Measurements from ENCODE around the gene VPS35. TPM values are rescaled to one million over a fixed set of nuclear protein-coding genes. Genes with fewer than 3 reads are reported as not detected.
"Not testable (repeated sequence)": the region's sequence is repeated elsewhere in the genome, so short reads cannot be mapped to it uniquely, and the experiment has no call there.

Gene VPS35
- total RNA-seq, 2 donors from 2014 or later = 74.2 to 105 TPM

DNA sequence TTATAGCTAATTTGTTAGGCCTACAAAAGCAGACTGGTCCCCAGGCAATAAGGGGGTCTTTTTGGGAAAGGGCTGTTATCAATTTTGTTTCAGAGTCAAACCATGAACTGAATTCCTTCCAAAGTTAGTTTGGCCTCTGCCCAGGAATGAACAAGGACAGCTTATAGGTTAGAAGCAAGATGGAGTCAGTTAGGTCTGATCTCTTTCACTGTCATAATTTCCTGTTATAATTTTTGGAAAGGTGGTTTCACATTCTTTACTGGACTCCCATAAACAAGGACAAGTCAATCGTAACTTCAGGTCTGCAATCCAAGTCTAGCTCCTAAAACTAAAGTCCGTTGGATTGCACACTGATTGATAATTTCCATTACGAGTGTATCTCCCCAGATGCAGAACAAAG lies 37.7 kb downstream of the VPS35 start:
- H3K9me3 Mint-ChIP-seq = no peaks in the 10 kb centered on the region
- peaks cover 9% of the 10 kb centered on the region for H3K36me3 Mint-ChIP-seq (ENCODE audit: low read depth)
- H3K27ac Mint-ChIP-seq = no peak overlapping the region
- no peak overlapping the region for H3K4me3 Mint-ChIP-seq
- H3K27me3 Mint-ChIP-seq = no peaks in the 10 kb centered on the region
- ATAC-seq (replicated peaks) = no peak
- H3K4me1 Mint-ChIP-seq = no peaks in the 10 kb centered on the region

DNA sequence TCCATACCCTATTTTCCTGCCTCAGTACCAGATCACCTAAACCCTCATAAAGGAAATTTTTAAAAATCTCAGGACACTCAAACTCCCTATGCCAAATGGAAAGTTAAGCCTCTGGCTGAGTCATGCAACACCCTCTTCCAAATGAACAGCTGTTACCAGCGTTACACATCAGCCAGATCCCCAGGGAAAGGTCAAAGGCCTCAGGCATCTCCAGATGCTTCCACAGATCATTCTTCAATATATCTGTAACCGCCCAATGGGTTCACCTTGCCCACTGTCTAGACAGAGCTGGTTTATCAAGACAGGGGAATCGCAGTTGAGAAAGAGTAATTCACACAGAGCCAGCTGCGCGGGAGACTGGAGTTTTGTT lies 38.7 kb downstream of the VPS35 start:
- ATAC-seq (replicated peaks) = no peak
- Mint-ChIP-seq H3K4me3 (no peak overlapping the region), H3K9me3 (no peaks in the 10 kb centered on the region), H3K27ac (no peak overlapping the region), H3K4me1 (no peaks in the 10 kb centered on the region), H3K36me3 (ENCODE audit: low read depth) (no peaks in the 10 kb centered on the region), H3K27me3 (no peaks in the 10 kb centered on the region)

DNA sequence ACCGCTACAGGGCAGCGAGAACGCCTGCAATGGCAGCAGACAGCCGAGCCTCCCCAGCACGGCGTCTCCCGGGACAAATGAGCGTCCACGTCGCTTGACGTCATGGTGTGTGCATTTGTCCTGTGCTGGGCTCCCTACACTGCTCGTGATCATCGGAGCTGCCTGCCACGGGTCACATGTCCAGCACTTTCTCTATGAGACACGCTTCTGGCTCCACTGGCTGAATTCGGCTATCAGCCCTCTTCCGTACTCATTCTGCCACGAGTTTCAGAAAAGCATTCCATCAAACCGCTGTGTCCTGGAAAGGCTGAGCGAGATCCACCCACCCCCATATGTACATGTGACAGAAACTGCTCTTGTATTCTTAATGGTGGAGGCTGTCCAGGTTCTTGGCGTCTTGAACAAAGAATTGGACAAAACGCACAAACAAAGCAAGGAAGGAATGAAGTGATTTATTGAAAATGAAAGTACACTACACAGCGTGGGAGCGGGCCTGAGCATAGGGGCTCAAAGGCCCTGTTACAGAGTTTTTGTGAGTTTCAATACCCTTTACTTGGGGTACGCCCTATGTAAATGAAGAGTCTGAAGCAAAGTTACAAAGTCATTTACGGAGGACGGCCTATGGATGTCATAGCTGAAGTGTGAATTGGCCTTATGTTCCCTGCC lies 39.3 kb downstream of the VPS35 start:
- no peak for ATAC-seq (replicated peaks)

DNA sequence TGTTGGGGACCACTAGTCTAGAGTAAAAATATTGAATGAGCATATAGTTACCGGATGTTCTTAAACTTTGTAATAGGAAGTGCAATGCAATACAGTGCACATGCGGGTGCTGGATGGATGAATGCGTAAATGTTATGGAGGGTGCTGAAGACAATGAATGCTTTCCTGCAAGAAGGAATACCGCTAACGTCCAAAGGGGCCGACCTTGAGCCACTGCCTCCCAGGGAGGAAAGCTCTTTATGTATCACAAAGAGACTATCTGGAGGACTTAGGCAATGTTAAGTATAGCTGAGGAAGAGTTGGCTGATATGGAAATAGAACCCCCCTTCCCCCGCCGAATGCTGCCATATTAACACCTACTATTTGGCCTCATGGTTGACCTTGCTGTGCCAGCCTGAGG lies 40.3 kb downstream of the VPS35 start:
- H3K27ac Mint-ChIP-seq = no peak overlapping the region
- H3K9me3 Mint-ChIP-seq = peaks cover 5% of the 10 kb centered on the region
- ATAC-seq (replicated peaks) = no peak
- no peaks in the 10 kb centered on the region for H3K36me3 Mint-ChIP-seq (ENCODE audit: low read depth)
- no peaks in the 10 kb centered on the region for H3K4me1 Mint-ChIP-seq
- H3K4me3 Mint-ChIP-seq = no peak overlapping the region
- no peaks in the 10 kb centered on the region for H3K27me3 Mint-ChIP-seq

More for the DNA sequence above, 39.3 kb downstream of the VPS35 start:
- no peaks in the 10 kb centered on the region for H3K27me3 Mint-ChIP-seq
- no peak overlapping the region for H3K27ac Mint-ChIP-seq
- no peak overlapping the region for H3K4me3 Mint-ChIP-seq
- no peaks in the 10 kb centered on the region for H3K9me3 Mint-ChIP-seq
- no peaks in the 10 kb centered on the region for H3K4me1 Mint-ChIP-seq
- no peaks in the 10 kb centered on the region for H3K36me3 Mint-ChIP-seq (ENCODE audit: low read depth)

DNA sequence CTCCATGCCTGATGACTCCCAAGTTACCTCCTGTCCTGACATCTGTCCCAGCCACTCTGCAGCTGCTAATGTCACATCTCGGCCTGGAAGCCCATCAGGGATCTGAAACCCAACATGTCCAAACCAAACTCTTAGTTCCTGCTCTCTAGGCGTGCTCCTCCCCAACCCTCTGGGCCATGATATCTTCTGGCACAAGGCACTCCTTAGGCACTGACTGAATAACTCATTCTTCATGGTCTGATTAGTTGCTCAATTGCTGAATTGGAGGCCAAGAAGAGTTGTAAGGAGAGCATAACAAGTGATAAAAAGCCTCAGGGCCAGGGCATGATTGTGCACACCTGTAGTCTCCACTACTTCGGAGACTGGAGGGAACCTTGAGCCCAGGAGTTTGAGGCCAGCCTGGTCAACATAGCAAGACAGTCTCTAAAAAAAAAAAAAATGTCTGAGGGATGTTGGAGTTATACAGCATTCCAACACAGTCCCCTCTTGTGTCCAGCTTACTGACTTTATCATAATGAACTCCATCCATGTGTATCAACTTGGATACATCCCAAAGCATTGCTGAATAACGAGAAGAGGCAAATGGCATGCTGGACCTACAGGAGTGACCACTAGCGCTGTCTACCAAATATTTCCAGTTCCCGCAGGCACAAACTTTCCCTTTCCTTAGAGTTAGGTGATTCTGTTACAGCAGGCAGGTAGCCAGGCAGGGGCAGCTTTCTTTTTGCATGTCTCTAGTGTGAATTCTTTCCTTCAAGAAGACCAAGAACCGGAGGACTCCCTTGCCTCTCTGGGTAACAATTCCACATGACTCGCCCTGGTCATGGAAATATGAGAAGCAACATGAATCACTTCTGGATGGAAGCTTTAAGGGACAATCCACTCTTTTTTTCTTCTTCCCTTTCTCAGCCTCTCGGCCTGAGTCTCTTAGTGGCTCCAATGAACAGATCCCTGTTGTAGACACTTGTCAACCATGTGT lies 49.7 kb downstream of the VPS35 start:
- no peak overlapping the region for H3K4me3 Mint-ChIP-seq

DNA sequence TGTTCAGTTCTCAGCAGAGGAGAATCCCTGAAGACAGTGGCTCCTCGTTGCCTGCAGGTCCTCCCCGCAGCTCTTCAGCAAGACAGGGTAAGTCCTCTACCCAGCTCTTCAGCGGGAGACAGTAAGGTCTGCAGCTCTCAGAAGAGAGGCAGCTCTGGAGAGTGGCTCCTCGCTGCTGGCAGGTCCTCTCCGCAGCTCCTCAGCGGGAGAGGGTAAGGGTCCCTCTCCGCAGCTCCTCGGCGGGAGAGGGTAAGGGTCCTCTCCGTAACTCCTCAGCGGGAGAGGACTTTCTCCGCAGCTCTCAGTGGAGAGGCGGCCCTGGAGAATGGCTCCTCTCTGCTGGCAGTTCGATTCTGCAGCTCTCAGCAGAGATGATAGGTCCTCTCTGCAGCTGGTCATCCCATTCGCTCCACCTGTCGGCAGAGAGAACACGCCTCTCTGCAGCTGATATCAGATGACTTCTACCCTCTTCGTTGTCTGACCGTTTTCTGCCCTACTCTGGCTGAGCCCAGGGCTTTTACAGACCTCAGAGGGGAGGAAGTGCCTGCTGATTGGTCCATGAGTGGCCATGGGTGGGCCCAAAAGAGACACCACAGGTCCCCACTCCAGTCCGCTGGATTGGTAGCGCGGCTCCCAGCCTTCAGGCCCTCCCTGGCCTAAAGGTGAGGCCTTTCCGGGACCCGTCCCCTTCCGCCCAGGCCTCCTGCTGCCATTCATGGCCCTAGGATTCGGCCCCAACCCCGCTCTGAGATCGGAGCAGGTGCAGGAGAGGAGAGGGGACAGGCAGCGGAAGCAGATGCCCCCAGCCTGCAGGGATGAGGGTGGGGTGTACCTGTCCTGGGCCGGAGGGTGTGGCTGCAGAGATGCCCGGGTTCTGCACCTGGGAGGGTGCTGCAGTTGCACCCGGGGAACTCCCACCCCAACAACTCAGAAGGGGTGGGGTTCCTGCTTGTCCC lies 55.9 kb downstream of the VPS35 start:
- Mint-ChIP-seq H3K4me1 (no peaks in the 10 kb centered on the region), H3K27ac (no peak overlapping the region), H3K9me3 (no peaks in the 10 kb centered on the region), H3K36me3 (ENCODE audit: low read depth) (no peaks in the 10 kb centered on the region), H3K27me3 (no peaks in the 10 kb centered on the region), H3K4me3 (no peak overlapping the region)
- no peak for ATAC-seq (replicated peaks)

More for the DNA sequence above, 49.7 kb downstream of the VPS35 start:
- Mint-ChIP-seq H3K4me1 (no peaks in the 10 kb centered on the region), H3K36me3 (ENCODE audit: low read depth) (peaks cover 5% of the 10 kb centered on the region), H3K27ac (no peak overlapping the region), H3K27me3 (no peaks in the 10 kb centered on the region), H3K9me3 (peaks cover 7% of the 10 kb centered on the region)
- ATAC-seq (replicated peaks) = no peak

DNA sequence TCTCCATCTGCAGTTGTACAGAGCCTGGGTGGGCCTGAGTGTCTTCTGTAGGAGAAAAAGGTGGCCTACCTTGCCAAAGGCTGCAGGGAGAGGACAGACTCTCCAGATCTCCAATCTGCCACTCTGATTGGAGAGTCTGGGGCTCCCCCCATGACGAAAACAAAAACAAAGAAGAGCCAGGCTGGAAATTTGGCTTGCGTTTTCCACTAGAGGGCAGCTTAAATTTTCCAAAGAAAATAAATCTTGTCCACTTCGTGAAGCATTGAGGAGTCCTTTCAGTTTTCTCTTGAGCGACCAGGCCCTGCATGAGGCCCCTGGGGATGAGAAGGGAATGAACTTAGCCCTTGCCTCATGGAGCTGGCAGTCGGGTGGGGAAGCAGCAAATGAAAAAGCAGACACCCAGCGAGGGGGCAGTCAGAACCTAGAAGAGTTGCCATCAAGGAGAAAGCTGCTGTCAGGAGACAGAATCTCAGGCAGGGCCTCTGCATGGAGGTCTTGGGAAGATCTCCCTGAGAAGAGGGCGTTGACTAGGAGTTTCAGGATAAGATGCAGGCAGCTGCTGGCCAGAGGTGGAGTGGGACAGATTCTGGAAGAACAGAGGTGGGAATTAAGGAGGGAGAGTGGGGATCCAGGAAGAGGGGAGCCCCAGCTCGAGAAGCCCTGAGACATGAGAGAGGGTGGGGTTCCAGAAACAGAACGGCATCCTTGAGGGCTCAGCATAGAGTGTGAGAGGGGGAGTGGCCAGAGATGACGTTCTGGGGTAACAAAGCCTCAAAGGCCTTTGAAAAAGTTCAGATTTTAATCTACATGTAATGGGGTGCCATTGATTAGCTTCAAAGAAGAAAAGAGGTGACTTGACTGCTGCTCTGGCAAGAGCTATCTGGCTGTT lies 59.4 kb downstream of the VPS35 start:
- ATAC-seq (replicated peaks) = no peak
- no peaks in the 10 kb centered on the region for H3K4me1 Mint-ChIP-seq
- H3K4me3 Mint-ChIP-seq = no peak overlapping the region
- no peaks in the 10 kb centered on the region for H3K27me3 Mint-ChIP-seq
- no peak overlapping the region for H3K27ac Mint-ChIP-seq
- no peaks in the 10 kb centered on the region for H3K9me3 Mint-ChIP-seq
- no peaks in the 10 kb centered on the region for H3K36me3 Mint-ChIP-seq (ENCODE audit: low read depth)

DNA sequence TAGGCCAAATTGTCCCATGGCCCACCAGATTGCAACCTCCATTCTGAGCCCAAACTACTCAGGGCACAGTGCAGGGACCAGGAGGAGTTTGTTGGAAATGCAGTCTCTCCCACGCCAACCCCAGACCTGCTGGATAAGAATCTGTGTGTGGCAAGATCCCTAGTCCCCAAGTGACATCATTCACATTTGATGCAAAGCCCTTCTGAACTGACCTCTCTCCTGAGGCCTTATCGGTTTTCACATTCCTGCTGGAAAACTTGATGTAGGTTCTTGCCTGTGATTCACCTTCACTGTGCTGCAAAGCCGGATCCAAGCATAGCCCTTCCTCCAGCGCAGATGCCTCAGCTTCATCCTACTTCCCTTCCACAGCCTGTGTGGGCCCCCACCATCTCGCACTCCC lies 61.2 kb downstream of the VPS35 start:
- no peaks in the 10 kb centered on the region for H3K36me3 Mint-ChIP-seq (ENCODE audit: low read depth)
- H3K27me3 Mint-ChIP-seq = no peaks in the 10 kb centered on the region
- no peak overlapping the region for H3K4me3 Mint-ChIP-seq
- H3K27ac Mint-ChIP-seq = no peak overlapping the region
- H3K9me3 Mint-ChIP-seq = no peaks in the 10 kb centered on the region
- H3K4me1 Mint-ChIP-seq = no peaks in the 10 kb centered on the region
- ATAC-seq (replicated peaks) = no peak

DNA sequence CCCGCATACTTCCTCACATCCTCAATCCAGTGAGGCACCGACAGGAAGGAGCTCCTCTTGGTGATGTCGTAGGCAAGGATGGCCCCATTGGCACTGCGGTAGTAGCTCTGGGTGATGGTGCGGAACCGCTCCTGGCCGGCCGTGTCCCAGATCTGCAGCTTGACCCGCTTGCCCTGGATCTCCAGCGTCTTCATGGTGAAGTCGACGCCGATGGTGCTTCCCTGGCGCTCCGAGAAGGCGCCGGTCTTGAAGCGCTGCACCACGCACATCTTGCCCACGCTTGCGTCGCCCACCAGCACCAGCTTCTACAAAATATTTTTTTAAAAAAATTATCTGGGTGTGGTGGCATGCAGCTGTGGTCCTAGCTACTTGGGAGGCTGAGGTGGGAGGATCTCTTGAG lies 62.3 kb downstream of the VPS35 start:
- ATAC-seq (replicated peaks); H3K4me1 Mint-ChIP-seq; H3K4me3 Mint-ChIP-seq; H3K9me3 Mint-ChIP-seq; H3K36me3 Mint-ChIP-seq (ENCODE audit: low read depth); H3K27ac Mint-ChIP-seq; H3K27me3 Mint-ChIP-seq: not testable (repeated sequence)

DNA sequence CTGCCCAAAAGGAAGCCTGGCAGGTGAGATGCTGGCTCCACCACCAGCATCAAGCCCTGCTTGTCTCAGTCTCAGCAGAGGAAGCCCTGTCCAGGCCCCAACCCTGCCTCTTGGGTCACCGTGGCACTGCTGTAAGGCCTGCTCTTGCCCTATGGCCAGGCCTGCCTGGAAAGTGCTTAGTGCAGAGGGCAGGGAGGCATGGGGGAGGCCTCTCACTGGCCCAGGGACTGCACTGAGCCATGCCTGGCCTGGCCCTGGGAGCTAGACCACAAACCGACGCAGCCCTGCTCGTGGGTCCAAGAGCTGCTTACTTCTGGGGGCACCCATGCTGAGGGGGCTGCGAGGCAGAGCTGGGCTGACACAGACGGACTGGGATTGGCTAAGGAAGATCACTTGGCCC lies 64.1 kb downstream of the VPS35 start:
- not testable (repeated sequence) for H3K4me3 Mint-ChIP-seq; H3K27me3 Mint-ChIP-seq; H3K27ac Mint-ChIP-seq; ATAC-seq (replicated peaks); H3K36me3 Mint-ChIP-seq (ENCODE audit: low read depth); H3K9me3 Mint-ChIP-seq
- peaks cover 12% of the 10 kb centered on the region for H3K4me1 Mint-ChIP-seq

DNA sequence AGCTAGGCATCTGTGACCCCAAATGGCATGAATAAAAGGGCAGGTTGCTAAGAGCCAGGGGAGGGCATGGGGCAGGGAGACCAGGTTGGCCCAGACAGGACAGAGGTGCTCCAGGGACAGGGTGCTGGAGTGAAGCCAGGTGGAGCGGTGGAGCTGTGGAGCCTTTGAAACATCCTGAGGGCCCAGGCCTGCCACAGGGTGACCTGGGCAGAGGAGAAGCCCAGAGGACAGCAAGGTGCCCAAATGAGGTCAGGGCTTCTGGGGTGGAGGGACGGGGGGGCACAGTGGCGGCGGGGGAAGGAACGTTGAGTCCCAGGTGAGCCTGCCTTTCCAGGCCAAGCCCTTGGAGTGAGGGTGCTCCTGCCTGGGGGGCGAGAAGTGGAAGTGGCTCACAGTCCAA lies 65.3 kb downstream of the VPS35 start:
- H3K4me3 Mint-ChIP-seq; H3K36me3 Mint-ChIP-seq (ENCODE audit: low read depth); H3K27ac Mint-ChIP-seq; H3K9me3 Mint-ChIP-seq; H3K27me3 Mint-ChIP-seq; ATAC-seq (replicated peaks): not testable (repeated sequence)
- H3K4me1 Mint-ChIP-seq = peaks cover 12% of the 10 kb centered on the region

DNA sequence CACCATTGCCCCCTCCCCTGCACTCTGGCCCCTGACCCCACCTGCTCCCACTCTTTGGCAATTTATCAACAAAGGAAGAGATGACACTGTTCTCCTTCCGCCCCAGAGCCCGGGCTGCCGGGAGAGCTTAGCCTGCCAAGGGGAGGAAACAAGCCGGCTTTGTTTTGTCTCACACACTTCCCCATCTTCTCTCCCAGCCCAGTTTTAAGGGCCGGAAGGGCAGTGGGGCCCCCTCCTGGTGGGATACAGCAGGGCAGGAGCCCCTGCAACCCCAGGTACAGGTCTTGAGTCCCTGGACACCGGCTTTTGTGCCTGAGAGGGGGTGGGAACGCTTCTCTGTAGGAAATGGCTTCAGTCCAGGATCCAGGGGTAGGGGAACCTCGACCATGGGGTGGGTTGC lies 65.7 kb downstream of the VPS35 start:
- peaks cover 12% of the 10 kb centered on the region for H3K4me1 Mint-ChIP-seq
- not testable (repeated sequence) for H3K9me3 Mint-ChIP-seq; ATAC-seq (replicated peaks); H3K27ac Mint-ChIP-seq; H3K27me3 Mint-ChIP-seq; H3K36me3 Mint-ChIP-seq (ENCODE audit: low read depth); H3K4me3 Mint-ChIP-seq

DNA sequence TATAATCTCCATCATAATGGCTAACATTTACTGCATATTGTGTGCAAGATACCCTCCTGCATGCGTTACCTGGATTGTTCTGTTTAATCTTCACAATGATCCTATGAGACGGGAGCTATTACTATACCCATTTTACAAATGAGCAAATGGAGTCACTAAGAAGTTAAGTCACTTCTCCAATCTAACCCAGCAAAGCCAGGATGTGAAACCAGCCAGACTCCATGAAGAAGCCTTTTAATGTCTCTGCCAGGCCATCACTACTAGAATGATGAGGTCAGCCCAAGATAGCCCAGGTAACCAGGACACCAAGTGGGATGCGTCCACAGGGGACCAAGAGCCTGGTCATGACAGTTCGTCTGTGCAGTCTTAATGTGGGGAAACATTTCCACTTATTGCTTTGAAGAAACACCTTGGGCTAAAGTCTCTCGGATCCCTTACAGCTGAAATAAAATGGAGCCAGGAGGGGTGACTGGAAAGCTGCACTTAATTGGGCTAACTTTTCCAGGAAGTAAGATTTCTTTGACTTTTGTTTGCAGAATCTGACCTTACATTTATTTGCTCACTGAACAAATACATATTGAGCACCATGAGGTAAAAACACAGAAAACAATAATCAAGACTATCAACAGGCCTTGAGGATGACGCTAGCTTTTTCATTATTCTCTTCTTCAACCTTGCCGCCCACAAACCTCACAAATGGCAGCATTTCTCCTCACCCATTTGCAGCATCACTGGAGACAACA lies 66.9 kb downstream of the VPS35 start:
- Mint-ChIP-seq H3K4me3 (peak overlapping the region; percentile 87), H3K4me1 (peaks cover 12% of the 10 kb centered on the region), H3K36me3 (ENCODE audit: low read depth) (peaks cover 13% of the 10 kb centered on the region), H3K27me3 (no peaks in the 10 kb centered on the region), H3K27ac (peak overlapping the region; percentile 82), H3K9me3 (no peaks in the 10 kb centered on the region)
- ATAC-seq (replicated peaks) = no peak
